NCI-H526 treated with DMSO at 0.1 percent for 48 hours (cell line): ENCODE measurements around the gene FN3KRP.

Experiments used
- DNase-seq: peaks from one replicate; lab custom pipeline; 2025; lab: John Stamatoyannopoulos, UW

Gene FN3KRP

DNA sequence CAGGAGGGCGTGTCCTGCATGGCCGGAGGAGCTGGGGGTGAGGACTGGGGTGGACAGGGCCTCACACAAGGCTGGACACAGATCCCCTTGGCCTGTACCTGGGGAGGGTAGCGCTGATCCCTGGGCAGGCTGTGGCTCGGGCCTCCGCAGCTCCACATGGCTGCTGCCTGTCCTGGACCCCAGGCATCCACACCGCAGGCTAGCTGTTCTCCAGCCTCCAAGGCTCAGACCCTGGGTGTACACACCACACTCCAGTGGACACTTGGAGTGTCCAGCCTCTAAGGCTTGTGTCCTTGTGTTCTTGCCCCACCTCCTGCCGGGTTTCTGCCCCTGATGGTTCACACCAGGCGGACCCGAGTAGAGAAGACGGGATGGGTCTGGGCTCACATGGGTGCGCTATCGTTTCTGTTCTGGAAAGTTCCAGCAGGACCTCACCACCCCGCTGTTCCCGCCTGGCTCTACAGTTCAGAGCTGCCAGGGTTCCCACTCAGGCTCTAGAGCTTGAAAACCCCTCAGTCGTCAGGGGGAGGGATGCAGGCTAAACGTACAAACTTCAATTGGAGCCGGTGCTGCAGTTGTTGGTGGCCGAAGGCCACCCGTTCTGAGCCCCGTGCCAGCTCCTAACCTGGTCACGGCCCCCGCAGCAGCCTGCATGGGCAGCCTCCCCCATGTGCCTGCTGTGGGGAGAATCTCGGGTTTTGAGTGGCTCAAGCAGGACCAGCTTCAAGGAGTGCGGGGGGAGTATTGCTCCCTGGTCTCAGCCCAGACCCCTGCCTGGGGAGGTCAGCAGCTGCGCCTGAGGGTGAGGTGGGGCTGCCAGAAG lies 6.6 kb upstream of the FN3KRP start:
- no peak for DNase-seq

GRCh38 chr17:82710499-82711232 lies 5.8 kb upstream of the FN3KRP start:
- no peak for DNase-seq

DNA sequence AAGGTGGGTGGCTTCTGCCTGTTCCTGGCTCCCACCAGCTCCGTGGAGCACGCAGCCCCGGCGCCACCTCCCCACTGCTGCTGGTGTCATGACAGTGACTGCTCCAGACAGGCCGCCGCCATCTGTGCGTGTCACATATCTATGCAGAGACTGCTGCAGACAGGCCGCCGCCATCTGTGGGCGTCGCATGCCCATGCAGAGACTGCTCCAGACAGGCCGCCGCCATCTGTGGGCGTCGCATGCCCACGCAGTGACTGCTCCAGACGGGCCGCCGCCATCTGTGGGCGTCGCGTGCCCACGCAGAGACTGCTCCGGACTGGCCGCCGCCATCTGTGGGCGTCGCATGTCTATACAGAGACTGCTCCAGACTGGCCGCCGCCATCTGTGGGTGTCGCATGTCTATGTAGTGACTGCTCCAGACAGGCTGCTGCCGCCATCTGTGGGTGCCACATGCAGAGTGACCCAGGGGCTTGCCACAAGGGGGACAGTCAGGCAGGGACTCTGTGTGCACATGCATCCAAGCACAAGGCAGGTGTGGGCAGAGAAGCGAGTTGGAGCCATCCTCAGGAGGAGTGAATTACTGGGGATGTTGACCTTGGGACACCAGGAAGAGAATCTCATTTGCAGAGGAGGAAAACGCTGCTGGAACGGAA lies 3.3 kb upstream of the FN3KRP start:
- DNase-seq = no peak

DNA sequence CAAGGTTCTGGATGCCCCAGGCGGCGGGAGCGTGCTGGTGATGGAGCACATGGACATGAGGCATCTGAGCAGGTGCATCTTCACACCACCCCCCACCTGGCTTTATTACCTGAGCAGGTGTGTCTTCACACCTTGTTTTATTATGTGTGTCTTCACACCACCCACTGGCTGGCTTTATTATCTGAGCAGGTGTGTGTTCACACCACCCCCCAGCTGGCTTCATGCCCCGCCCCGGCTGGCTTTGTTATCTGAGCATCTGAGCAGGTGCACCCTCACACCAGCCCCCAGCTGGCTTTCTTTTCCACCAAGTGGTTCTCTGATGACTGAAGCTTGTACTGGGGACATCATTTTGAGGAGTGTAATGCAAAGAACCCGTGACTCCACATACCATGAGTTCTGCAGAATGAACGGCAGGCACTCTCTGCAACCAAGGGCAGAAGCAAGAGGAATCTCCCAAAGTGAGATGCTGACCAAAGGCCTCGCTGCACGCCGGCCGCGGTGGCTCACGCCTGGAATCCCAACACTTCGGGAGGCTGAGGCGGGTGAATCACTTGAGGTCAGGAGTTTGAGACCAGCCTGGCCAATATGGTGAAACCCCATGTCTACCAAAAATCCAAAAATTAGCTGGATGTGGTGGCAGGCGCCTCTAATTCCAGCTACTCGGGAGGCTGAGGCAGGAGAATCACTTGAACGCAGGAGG lies 2.6 kb downstream of the FN3KRP start:
- DNase-seq = no peak

DNA sequence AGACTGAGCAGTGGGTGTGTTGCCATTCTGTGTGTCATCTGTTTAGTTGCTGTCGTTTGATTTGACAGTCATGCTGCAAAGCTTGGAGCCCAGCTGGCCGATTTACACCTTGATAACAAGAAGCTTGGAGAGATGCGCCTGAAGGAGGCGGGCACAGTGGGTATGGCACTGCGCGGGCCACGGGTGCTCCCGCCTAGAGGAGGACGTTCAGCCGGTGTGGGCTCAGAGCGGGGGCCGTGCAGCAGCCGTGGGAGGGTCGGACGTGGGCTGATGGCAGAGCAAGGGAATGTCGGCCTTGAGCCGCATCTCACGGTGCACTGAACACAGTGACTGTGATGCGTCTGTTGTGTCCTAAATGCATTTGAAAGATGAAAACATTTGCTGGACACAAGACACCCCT lies 3.7 kb downstream of the FN3KRP start:
- no peak for DNase-seq

DNA sequence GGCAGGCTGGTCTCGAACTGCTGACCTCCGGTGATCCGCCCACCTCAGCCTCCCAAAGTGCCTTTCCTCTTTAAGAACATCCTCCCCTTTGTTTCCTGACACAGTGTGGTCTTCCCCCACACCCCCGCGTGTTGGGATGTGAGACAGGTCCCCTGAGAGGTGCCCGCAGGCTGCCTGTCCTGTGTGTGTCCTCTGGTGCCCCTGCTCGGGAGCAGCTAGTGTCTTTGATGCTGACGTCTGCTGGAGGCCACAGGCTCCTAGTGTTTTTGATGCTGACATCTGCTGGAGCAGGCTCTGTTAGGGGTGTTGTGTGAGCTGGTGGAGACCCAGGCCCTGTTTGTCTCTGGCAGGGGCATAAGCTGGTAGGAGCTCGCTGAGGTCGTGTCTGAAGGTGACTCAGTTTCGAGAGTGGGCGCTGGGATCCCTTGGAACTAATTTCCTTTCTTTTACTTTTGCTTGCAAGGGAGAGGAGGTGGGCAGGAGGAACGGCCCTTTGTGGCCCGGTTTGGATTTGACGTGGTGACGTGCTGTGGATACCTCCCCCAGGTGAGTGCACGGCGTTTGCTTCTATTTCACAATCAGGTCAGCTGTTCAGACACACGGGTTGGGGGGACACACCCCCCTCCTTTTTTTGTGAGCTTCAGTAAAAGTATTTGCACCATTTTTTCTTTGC lies 6.0 kb downstream of the FN3KRP start:
- DNase-seq = no peak

- no peak for DNase-seq
Measured at GRCh38 chr17:82723169-82723807, 6.8 kb downstream of the FN3KRP start.

DNA sequence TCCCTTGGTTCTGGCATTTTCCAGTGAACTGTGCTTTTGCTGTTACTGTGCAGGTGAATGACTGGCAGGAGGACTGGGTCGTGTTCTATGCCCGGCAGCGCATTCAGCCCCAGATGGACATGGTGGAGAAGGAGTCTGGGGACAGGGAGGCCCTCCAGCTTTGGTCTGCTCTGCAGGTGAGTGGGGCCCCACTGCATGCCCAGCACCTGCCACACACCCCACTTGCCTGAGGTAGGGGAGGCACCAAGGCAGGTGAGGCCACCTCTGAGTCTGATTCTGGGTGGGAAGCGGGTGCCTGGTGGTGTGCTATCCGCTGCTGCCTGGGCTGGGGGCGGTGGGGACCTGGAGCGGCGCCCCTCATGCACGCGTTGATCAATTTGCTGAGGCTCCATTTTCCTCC lies 9.9 kb downstream of the FN3KRP start:
- DNase-seq = no peak

GRCh38 chr17:82729479-82730260 lies 13.2 kb downstream of the FN3KRP start:
- DNase-seq = no peak

DNA sequence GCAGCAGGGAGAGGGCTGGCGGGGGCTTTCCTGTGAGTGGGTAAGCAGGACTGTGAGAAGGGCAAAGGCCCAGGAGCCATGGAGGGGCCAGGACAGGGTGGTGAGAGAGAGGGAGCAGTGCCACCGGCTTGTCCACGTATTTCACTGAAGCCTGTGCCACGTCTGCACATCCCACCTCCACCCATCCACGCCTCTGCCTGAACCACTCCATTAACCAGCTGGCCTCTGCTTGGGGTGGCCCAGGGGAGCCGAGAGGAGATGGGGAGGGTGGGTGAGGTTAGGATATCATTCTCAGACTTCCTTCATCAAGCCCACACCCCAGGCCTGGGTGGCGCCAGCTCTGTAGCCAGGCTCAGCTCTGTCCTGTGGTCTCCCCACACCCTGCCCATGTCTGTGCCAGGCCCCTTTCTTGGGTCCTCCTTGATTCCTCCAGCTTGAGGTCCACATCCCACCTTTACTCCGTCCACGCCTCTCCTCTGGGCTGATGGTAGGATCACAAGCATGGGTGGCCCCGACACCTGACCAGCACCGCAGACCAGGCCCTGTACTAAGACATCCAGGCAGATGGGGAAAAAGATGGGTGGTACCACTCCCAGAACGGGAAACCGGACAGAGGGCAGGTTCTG lies 15.7 kb downstream of the FN3KRP start:
- DNase-seq = no peak

DNA sequence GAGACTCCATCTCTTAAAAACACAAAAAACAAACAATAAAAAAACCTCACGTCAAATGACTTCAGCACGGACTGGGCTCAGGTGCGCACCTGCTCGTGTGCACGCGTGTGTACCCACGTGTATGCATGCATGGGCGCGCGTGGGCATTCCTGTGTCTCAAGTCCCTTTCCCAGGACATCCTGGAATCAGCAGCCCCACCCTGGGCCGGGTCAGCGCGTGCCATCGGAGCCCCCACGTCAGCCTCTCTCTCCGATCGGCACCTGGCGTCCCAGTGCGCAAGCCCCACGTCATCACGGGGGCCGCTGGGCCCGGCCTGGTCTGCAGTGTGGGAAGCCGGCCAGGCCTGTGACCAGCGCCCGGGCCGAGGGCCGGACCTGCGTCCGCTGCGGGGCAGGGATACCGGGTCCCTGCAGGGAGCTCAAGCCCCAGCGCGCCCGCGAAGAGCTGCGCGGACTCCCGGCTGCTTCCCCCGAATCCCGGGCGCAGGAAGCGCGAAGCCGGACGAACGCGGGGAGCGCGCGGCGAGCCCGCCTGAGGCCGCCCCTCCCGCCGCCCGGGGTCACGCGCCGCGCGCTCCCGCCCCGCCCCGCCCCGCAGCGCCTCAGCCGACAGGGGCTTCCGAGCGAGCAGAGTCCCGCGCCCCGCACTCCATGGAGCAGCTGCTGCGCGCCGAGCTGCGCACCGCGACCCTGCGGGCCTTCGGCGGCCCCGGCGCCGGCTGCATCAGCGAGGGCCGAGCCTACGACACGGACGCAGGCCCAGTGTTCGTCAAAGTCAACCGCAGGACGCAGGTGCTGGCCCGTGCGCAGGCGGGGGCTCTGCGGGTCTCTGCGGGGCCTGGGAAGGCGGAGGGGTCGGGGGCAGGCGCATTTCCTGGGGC lies 18.7 kb downstream of the FN3KRP start, which contains the start of gene FN3K:
FN3K (plus strand) TSS at position 629 of the 880 bp plus-strand sequence; CDS start at position 651, 22 bp downstream.
- peak; percentile 45 for DNase-seq

DNA sequence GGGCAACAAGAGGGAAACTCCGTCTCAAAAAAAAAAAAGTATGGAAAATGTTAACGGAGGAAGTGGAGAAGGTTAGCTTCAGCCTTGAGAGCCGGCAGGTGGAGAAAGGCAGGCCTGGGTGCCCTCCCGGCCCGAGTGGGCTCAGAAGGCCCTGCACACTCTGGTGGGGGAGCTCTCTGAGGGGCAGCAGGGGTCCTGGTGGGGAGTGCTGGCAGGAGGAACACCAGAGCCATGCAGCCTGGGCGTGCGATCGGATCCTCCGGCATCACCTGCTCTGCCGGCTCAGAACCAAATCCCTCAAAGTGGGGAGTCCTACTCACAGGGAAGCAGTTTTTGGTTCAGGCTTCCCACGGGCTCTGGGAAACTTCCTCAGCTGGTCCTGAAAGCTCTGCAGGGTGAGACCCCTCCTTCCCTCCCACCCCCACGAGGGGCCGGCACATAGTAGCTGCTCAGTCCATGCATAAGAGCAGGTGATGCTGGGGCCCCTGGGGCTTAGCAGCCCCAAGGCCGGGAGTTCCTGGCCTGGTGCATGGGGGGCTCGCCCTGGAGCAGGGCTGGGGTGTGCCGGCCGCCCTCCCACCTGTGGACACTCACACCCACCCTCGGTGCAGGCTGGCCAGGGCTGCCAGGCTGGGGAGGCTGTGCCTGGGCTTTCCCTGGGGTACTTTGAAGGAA lies 20.1 kb downstream of the FN3KRP start:
- DNase-seq = no peak

DNA sequence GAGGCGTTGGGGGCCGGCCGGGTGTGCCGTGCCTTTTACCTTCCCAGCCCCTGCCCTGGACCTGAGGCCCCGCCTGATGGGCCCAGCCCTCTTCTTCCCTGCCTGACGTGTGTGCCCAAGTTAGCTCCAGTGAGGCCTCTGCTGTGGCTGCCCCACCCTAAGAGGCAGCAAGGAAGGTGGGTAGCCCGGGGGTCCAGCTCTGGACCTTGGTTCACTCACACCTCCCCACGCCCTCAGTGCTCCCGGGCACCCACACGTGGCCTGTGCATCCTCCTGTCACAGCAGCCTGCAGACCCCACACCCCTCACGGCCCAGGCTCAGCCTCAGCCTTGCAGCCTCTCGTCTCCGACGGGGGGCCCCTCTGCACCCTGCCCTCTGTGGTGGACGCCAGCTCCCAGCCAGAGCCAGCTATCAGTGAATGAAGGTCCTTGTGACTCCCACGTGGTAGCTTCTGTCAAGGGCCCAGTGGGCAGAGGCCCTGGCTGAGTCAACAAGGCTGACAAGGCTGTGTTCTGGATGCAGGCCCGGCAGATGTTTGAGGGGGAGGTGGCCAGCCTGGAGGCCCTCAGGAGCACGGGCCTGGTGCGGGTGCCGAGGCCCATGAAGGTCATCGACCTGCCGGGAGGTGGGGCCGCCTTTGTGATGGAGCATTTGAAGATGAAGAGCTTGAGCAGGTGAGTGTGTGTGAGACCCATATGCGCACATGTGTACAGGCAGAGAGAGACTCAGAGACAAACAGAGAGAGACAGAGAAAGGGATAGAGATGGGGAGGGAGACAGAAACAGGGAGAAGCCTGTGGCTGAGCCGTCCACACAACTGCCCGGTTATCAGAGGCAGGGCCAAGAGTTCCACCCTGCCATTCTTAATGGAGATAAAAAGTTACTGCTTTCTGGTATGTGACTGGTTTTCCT lies 21.7 kb downstream of the FN3KRP start:
- DNase-seq = no peak

- DNase-seq = no peak
Measured at GRCh38 chr17:82740906-82741759, 24.6 kb downstream of the FN3KRP start.

DNA sequence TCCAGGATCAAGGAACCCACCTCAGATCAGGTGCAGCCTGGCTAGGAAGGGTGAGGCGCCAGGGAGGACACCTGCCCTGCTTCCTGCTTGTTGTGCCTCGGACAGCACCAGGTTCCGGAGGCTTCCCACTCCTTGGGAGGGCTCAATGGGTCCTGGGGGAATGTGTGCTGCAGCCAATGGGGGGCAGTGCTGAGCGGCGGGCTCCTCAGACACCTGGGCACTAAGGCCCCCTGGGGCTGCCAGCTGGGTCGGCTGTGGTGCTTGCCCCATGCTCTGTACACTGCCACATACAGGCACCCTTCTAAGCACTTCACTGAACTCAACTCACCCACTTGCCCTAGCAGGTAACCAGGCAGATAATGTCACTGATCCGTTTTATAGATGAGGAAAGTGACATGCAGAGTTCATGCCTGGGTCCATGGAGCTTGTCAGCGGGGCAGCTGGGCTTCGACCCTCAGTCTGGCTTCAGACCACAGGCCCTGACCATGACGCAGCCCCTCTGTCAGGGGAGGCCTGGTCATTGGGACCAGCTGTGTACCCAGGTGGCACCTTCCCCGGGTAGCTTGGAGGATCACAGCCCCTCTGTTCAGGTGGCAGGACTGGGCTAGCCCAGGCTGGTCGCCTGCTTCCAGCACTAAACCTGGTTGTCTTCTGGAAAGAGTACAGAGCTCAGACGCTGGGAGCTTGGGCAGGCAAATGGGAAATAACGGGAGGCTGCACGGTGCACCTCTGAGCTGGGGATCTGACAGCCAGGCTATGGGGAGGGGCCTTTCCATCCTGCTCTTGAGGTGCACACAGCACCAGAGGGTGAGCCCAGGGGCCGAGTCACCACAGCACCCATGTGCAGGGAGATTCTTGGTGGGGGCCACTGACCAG lies 27.1 kb downstream of the FN3KRP start:
- no peak for DNase-seq
